GM21528 (cell line): Measurements from ENCODE around the gene KRT72.

Source experiments
- ATAC-seq: cut with Tn5 transposase; IDR thresholded peaks from one replicate; pipeline ENCODE4 v1.9.1; 2021; ENCODE audit warnings: mild to moderate bottlenecking, moderate library complexity; ENCODE audit not compliant: unreplicated experiment, low FRiP score

KRT72 gene

GRCh38 chr12:52600941-52601481 lies at the start of gene KRT72:
KRT72 (minus strand) TSS chr12:52601463; CDS start chr12:52601452, 11 bp downstream.
- no peak for ATAC-seq

GRCh38 chr12:52650520-52651081 lies 49.3 kb upstream of the KRT72 start:
- ATAC-seq, result no peak

- no peak for ATAC-seq
These were observed 47.8 kb upstream of the KRT72 start for GRCh38 chr12:52649066-52649465.

- no peak for ATAC-seq
These were observed 46.8 kb upstream of the KRT72 start for GRCh38 chr12:52648012-52648550.

- ATAC-seq, result no peak
These were observed 46.3 kb upstream of the KRT72 start for GRCh38 chr12:52647601-52648000.

- no peak for ATAC-seq
These were observed 45.4 kb upstream of the KRT72 start for GRCh38 chr12:52646613-52647012.

- no peak for ATAC-seq
These were observed 44.7 kb upstream of the KRT72 start for GRCh38 chr12:52645982-52646381.

- ATAC-seq, result no peak
These were observed 44.0 kb upstream of the KRT72 start for GRCh38 chr12:52645120-52645761.

GRCh38 chr12:52644078-52644415 lies 42.8 kb upstream of the KRT72 start:
- ATAC-seq, result no peak

GRCh38 chr12:52643233-52644077 lies 42.2 kb upstream of the KRT72 start:
- ATAC-seq, result no peak

GRCh38 chr12:52641468-52641867 lies 40.2 kb upstream of the KRT72 start:
- ATAC-seq, result no peak

GRCh38 chr12:52637299-52637698 lies 36.0 kb upstream of the KRT72 start:
- no peak for ATAC-seq

- ATAC-seq, result no peak
These were observed 35.5 kb upstream of the KRT72 start for GRCh38 chr12:52636592-52637258.

GRCh38 chr12:52636189-52636588 lies 34.9 kb upstream of the KRT72 start:
- no peak for ATAC-seq

GRCh38 chr12:52634266-52635056 lies 33.2 kb upstream of the KRT72 start:
- no peak for ATAC-seq

- ATAC-seq, result no peak
These were observed 32.1 kb upstream of the KRT72 start for GRCh38 chr12:52633383-52633782.

- no peak for ATAC-seq
These were observed 31.4 kb upstream of the KRT72 start for GRCh38 chr12:52632656-52633055.

- no peak for ATAC-seq
These were observed 30.6 kb upstream of the KRT72 start for GRCh38 chr12:52631676-52632459.

- no peak for ATAC-seq
These were observed 30.0 kb upstream of the KRT72 start for GRCh38 chr12:52631264-52631663.
